ENCODE data around the gene PACRG. TPM values are rescaled to one million over a fixed set of nuclear protein-coding genes. Genes with fewer than 3 reads are reported as not detected.

Gene PACRG
- total and polyA plus RNA-seq, 10 of the 15 experiments (the other 5 are each of a cell fraction or from before 2014, with no cell fraction given): not detected

- Histone ChIP-seq H2AFZ (ENCODE audit: control insufficient read depth, low read depth, low read length) (no peak overlapping the region), H3K9ac (ENCODE audit: control insufficient read depth, insufficient read depth, low read length) (no peak overlapping the region), H3K36me3 (ENCODE audit: control insufficient read depth in 2 of 2, insufficient read depth in 2 of 2, low read length in 1 of 2) (no peaks in the 10 kb centered on the region), H3K79me2 (ENCODE audit: control insufficient read depth, insufficient read depth, low read length) (no peaks in the 10 kb centered on the region), H4K20me1 (ENCODE audit: control insufficient read depth, insufficient read depth) (no peaks in the 10 kb centered on the region), H3K9me3 (replicated peaks; ENCODE audit: control insufficient read depth, insufficient read depth, low read length) (no peaks in the 10 kb centered on the region), H3K27ac (ENCODE audit: control insufficient read depth, insufficient read depth) (no peak overlapping the region), H3K4me2 (ENCODE audit: control insufficient read depth, insufficient read depth) (no peak overlapping the region), H3K4me3 (no peak overlapping the region), H3K27me3 (replicated peaks in 1 of 2; ENCODE audit: control insufficient read depth in 2 of 2, insufficient read depth in 2 of 2, low read length in 1 of 2) (no peaks in the 10 kb centered on the region; a peak in 1 of 4 replicates), H3K4me1 (ENCODE audit: control insufficient read depth, insufficient read depth, low read length) (no peaks in the 10 kb centered on the region)
- 29% methylated on average over 5 of the region's 5 CpGs for WGBS (ENCODE audit: insufficient coverage, insufficient replicate concordance, low lambda C conversion rate, missing lambda C conversion rate)
- no peak for FAIRE-seq
- ChIA-PET POLR2A (no interaction called here), CTCF (no interaction called here), SMC1A (ENCODE audit: uncharacterized antibody, unreplicated experiment) (no interaction called here), RAD21 (ENCODE audit: unreplicated experiment) (no interaction called here)
- intact Hi-C loops (cut with micrococcal nuclease; ENCODE audit: unreplicated experiment): no loop called here
- no peak for DNase-seq (ENCODE audit: low read depth, low spot score)
- in situ Hi-C loops (cut with MboI): no loop called here
- BruUV-seq (replicated peaks): no TSS peak
- ATAC-seq: no peak
- TF ChIP-seq, protein P1, sequence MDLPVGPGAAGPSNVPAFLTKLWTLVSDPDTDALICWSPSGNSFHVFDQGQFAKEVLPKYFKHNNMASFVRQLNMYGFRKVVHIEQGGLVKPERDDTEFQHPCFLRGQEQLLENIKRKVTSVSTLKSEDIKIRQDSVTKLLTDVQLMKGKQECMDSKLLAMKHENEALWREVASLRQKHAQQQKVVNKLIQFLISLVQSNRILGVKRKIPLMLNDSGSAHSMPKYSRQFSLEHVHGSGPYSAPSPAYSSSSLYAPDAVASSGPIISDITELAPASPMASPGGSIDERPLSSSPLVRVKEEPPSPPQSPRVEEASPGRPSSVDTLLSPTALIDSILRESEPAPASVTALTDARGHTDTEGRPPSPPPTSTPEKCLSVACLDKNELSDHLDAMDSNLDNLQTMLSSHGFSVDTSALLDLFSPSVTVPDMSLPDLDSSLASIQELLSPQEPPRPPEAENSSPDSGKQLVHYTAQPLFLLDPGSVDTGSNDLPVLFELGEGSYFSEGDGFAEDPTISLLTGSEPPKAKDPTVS (IDR thresholded peaks at IDR 0.05; ENCODE audit: low read depth, low read length): no peak
- TF ChIP-seq CHD4 (IDR thresholded peaks at IDR 0.05) (no peak), SREBF1 (IDR thresholded peaks at IDR 0.05; ENCODE audit: low read length) (no peak), BCL11A (IDR thresholded peaks at IDR 0.05; ENCODE audit: low read depth, low read length) (no peak), KAT2A (conservative IDR thresholded peaks at IDR 0.05; ENCODE audit: control insufficient read depth, low read depth, low read length) (no peak), SMC3 (IDR thresholded peaks at IDR 0.05; ENCODE audit: borderline replicate concordance, low read length) (no peak), RFX5 (IDR thresholded peaks at IDR 0.05; ENCODE audit: low read depth, low read length) (no peak), BRCA1 (IDR thresholded peaks at IDR 0.05; ENCODE audit: low read depth, low read length) (no peak), IRF3 (IDR thresholded peaks at IDR 0.05) (no peak), STAT3 (IDR thresholded peaks at IDR 0.05; ENCODE audit: low read depth, low read length) (no peak), ZBED1 (IDR thresholded peaks at IDR 0.05; ENCODE audit: borderline replicate concordance) (no peak), SMAD5 (IDR thresholded peaks at IDR 0.05; ENCODE audit: low read depth) (no peak), RELB (IDR thresholded peaks at IDR 0.05; ENCODE audit: low read depth) (no peak), FOXK2 (IDR thresholded peaks at IDR 0.05) (no peak), CREB1 (IDR thresholded peaks at IDR 0.05; ENCODE audit: low read depth) (no peak)
- TF ChIP-seq, protein P2, sequence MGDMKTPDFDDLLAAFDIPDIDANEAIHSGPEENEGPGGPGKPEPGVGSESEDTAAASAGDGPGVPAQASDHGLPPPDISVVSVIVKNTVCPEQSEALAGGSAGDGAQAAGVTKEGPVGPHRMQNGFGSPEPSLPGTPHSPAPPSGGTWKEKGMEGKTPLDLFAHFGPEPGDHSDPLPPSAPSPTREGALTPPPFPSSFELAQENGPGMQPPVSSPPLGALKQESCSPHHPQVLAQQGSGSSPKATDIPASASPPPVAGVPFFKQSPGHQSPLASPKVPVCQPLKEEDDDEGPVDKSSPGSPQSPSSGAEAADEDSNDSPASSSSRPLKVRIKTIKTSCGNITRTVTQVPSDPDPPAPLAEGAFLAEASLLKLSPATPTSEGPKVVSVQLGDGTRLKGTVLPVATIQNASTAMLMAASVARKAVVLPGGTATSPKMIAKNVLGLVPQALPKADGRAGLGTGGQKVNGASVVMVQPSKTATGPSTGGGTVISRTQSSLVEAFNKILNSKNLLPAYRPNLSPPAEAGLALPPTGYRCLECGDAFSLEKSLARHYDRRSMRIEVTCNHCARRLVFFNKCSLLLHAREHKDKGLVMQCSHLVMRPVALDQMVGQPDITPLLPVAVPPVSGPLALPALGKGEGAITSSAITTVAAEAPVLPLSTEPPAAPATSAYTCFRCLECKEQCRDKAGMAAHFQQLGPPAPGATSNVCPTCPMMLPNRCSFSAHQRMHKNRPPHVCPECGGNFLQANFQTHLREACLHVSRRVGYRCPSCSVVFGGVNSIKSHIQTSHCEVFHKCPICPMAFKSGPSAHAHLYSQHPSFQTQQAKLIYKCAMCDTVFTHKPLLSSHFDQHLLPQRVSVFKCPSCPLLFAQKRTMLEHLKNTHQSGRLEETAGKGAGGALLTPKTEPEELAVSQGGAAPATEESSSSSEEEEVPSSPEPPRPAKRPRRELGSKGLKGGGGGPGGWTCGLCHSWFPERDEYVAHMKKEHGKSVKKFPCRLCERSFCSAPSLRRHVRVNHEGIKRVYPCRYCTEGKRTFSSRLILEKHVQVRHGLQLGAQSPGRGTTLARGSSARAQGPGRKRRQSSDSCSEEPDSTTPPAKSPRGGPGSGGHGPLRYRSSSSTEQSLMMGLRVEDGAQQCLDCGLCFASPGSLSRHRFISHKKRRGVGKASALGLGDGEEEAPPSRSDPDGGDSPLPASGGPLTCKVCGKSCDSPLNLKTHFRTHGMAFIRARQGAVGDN (IDR thresholded peaks at IDR 0.05): no peak
- TF ChIP-seq, protein P3, sequence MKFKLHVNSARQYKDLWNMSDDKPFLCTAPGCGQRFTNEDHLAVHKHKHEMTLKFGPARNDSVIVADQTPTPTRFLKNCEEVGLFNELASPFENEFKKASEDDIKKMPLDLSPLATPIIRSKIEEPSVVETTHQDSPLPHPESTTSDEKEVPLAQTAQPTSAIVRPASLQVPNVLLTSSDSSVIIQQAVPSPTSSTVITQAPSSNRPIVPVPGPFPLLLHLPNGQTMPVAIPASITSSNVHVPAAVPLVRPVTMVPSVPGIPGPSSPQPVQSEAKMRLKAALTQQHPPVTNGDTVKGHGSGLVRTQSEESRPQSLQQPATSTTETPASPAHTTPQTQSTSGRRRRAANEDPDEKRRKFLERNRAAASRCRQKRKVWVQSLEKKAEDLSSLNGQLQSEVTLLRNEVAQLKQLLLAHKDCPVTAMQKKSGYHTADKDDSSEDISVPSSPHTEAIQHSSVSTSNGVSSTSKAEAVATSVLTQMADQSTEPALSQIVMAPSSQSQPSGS (IDR thresholded peaks at IDR 0.05; ENCODE audit: low read length): no peak
Observed at GRCh38 chr6:163218361-163218894, 490.7 kb downstream of the PACRG start.
